Transverse colon (tissue), 4 donors: Measurements from ENCODE around the gene CD1E.

Source experiments
- CTCF ChIP-seq, 5 experiments: fragments of 200-600 bp in 3 of 5; fragments of 450-650 bp in 2 of 5; sonication (generic) in 3 of 5; IDR thresholded peaks; 1 replicate in 2 of 5; 2 replicates in 3 of 5; pipeline ENCODE4 v1.5.1; 2016 to 2017; ENCODE audit warnings: antibody characterized with exemption in 5 of 5, inconsistent platforms in 3 of 5, mild to moderate bottlenecking in 2 of 5, moderate library complexity in 1 of 5
- EP300 ChIP-seq: sonication (generic); formaldehyde crosslinking; IDR thresholded peaks from one replicate; pipeline ENCODE4 v1.6.1; 2017; ENCODE audit warnings: antibody characterized with exemption, low read depth
- POLR2AphosphoS5 ChIP-seq, 3 donors: sonication (generic); formaldehyde crosslinking; IDR thresholded peaks; one replicate each; pipeline ENCODE4 v1.6.1; 2016; ENCODE audit warnings: antibody characterized with exemption in 3 of 3

- TF ChIP-seq POLR2AphosphoS5 (IDR thresholded peaks at IDR 0.05) (no peak), EP300 (no peak), CTCF (IDR thresholded peaks at IDR 0.05) (no peak)
Observed at GRCh38 chr1:158362941-158363340, 9.2 kb downstream of the CD1E start.
